HG03196 (cell line): Measurements from ENCODE around the gene PGLYRP2.

ENCODE experiments used
- ATAC-seq: cut with Tn5 transposase; IDR thresholded peaks from one replicate; pipeline ENCODE4 v1.9.1; 2021; ENCODE audit not compliant: unreplicated experiment

PGLYRP2 gene

GRCh38 chr19:15427991-15428471 lies 51.3 kb downstream of the PGLYRP2 start:
- no peak for ATAC-seq

- no peak for ATAC-seq
Observed at GRCh38 chr19:15427350-15427700, 52.0 kb downstream of the PGLYRP2 start.

GRCh38 chr19:15426485-15427349 lies 52.6 kb downstream of the PGLYRP2 start:
- ATAC-seq = no peak

GRCh38 chr19:15425321-15425950 lies 53.9 kb downstream of the PGLYRP2 start:
- ATAC-seq = no peak

- no peak for ATAC-seq
Observed at GRCh38 chr19:15424692-15425272, 54.5 kb downstream of the PGLYRP2 start.

GRCh38 chr19:15424121-15424520 lies 55.2 kb downstream of the PGLYRP2 start:
- ATAC-seq = no peak

GRCh38 chr19:15423130-15423529 lies 56.2 kb downstream of the PGLYRP2 start:
- ATAC-seq = no peak

- no peak for ATAC-seq
Observed at GRCh38 chr19:15422296-15423075, 56.8 kb downstream of the PGLYRP2 start.

- ATAC-seq = no peak
Observed at GRCh38 chr19:15421721-15422260, 57.5 kb downstream of the PGLYRP2 start.

- no peak for ATAC-seq
Observed at GRCh38 chr19:15421136-15421695, 58.1 kb downstream of the PGLYRP2 start.

GRCh38 chr19:15419413-15420025 lies 59.8 kb downstream of the PGLYRP2 start:
- no peak for ATAC-seq
